Liver (tissue), 9 donors: ENCODE results near the gene EVL. TPM values are rescaled to one million over a fixed set of nuclear protein-coding genes. Genes with fewer than 3 reads are reported as not detected.
A peak's percentile ranks its signal among the peaks of the same experiment; 100 is the strongest.
"Not testable (repeated sequence)": the region's sequence is repeated elsewhere in the genome, so short reads cannot be mapped to it uniquely, and the experiment has no call there.

Experiments used
- DNase-seq: peaks from one replicate; pipeline ENCODE4 v3.0.0-alpha.2; 2017; ENCODE audit warnings: low spot score
- H3K27ac ChIP-seq, 2 donors: one replicate each; pipeline ENCODE4 v1.7.0; 2013; ENCODE audit warnings: inconsistent platforms in 2 of 2, low read length in 2 of 2, control low read depth in 1 of 2, low read depth in 1 of 2, mild to moderate bottlenecking in 1 of 2
- H3K27me3 ChIP-seq, 4 donors: one replicate each; pipeline versions ENCODE4 v1.6.1 to v1.7.0; 2013; ENCODE audit warnings: low read length in 3 of 4, inconsistent platforms in 1 of 4, mild to moderate bottlenecking in 1 of 4, moderate library complexity in 1 of 4; ENCODE audit not compliant: control insufficient read depth in 4 of 4, insufficient read depth in 4 of 4
- H3K36me3 ChIP-seq, 4 donors: one replicate each; pipeline versions ENCODE4 v1.6.1 to v1.7.0; 2013; ENCODE audit warnings: low read length in 3 of 4, mild to moderate bottlenecking in 3 of 4, low read depth in 1 of 4, moderate library complexity in 1 of 4; ENCODE audit not compliant: control insufficient read depth in 4 of 4, insufficient read depth in 3 of 4
- H3K4me1 ChIP-seq, 4 donors: one replicate each; pipeline versions ENCODE4 v1.6.1 to v1.7.0; 2013; ENCODE audit warnings: low read length in 3 of 4, mild to moderate bottlenecking in 3 of 4, moderate library complexity in 1 of 4; ENCODE audit not compliant: control insufficient read depth in 4 of 4, insufficient read depth in 4 of 4
- H3K4me3 ChIP-seq, 3 donors: one replicate each; pipeline versions ENCODE4 v1.6.1 to v1.7.0; 2013; ENCODE audit warnings: low read length in 3 of 3, control low read depth in 1 of 3, low read depth in 1 of 3, mild to moderate bottlenecking in 1 of 3
- H3K9ac ChIP-seq, 2 donors: one replicate each; pipeline ENCODE4 v1.7.0; 2013; ENCODE audit warnings: low read length in 2 of 2, mild to moderate bottlenecking in 2 of 2, moderate library complexity in 2 of 2, control low read depth in 1 of 2, low read depth in 1 of 2
- H3K9me3 ChIP-seq, 4 donors: one replicate each; pipeline versions ENCODE4 v1.6.1 to v1.7.0; 2013; ENCODE audit warnings: low read length in 3 of 4; ENCODE audit not compliant: control insufficient read depth in 4 of 4
- ATF3 ChIP-seq: IDR thresholded peaks from 2 replicates; pipeline ENCODE4 v1.6.1; 2016; ENCODE audit warnings: antibody characterized with exemption
- EGR1 ChIP-seq, 2 donors: IDR thresholded peaks; 2 replicates each; pipeline ENCODE4 v1.6.1; 2016 to 2018; ENCODE audit warnings: antibody characterized with exemption in 2 of 2, low read depth in 2 of 2
- FOXA1 ChIP-seq: IDR thresholded peaks from 2 replicates; pipeline ENCODE4 v1.6.1; 2016; ENCODE audit warnings: antibody characterized with exemption
- FOXA2 ChIP-seq: IDR thresholded peaks from 2 replicates; pipeline ENCODE4 v1.6.1; 2016; ENCODE audit warnings: antibody characterized with exemption
- GABPA ChIP-seq, 2 donors: IDR thresholded peaks in 1 of 2; conservative IDR thresholded peaks in 1 of 2; 2 replicates each; pipeline ENCODE4 v1.6.1; 2016; ENCODE audit warnings: antibody characterized with exemption in 2 of 2, mild to moderate bottlenecking in 1 of 2, moderate library complexity in 1 of 2
- HNF4A ChIP-seq, 2 donors: conservative IDR thresholded peaks; 2 replicates each; pipeline ENCODE4 v1.6.1; 2016; ENCODE audit warnings: antibody characterized with exemption in 2 of 2, mild to moderate bottlenecking in 2 of 2
- HNF4G ChIP-seq: IDR thresholded peaks from 2 replicates; pipeline ENCODE4 v1.6.1; 2016; ENCODE audit warnings: antibody characterized with exemption
- JUND ChIP-seq, 2 donors: IDR thresholded peaks; 2 replicates each; pipeline ENCODE4 v1.6.1; 2016; ENCODE audit warnings: antibody characterized with exemption in 2 of 2
- NR2F2 ChIP-seq: IDR thresholded peaks from 2 replicates; pipeline ENCODE4 v1.6.1; 2016; ENCODE audit warnings: antibody characterized with exemption
- RAD21 ChIP-seq, 2 donors: IDR thresholded peaks; 2 replicates each; pipeline ENCODE4 v1.6.1; 2016; ENCODE audit warnings: antibody characterized with exemption in 2 of 2, mild to moderate bottlenecking in 2 of 2
- RXRA ChIP-seq, 2 donors: IDR thresholded peaks; 2 replicates each; pipeline ENCODE4 v1.6.1; 2017 to 2018; ENCODE audit warnings: antibody characterized with exemption in 2 of 2, mild to moderate bottlenecking in 1 of 2
- SP1 ChIP-seq: IDR thresholded peaks from 2 replicates; pipeline ENCODE4 v1.6.1; 2018; ENCODE audit warnings: antibody characterized with exemption, mild to moderate bottlenecking
- TAF1 ChIP-seq: conservative IDR thresholded peaks from 2 replicates; pipeline ENCODE4 v1.6.1; 2016; ENCODE audit warnings: antibody characterized with exemption, mild to moderate bottlenecking
- YY1 ChIP-seq: IDR thresholded peaks from 2 replicates; pipeline ENCODE4 v1.6.1; 2016; ENCODE audit warnings: antibody characterized with exemption, mild to moderate bottlenecking
- WGBS: extraction: QIAGEN DNeasy Blood & Tissue Kit; methylation state at CpG from one replicate; pipeline ENCODE4 v1.1.7; 2013; 5-methylcytosine and 5-hydroxymethylcytosine counted together
- polyA plus RNA-seq, 2 donors: library from polyadenylated mRNA; stranded (reverse) in 1 of 2; unstranded in 1 of 2; fragments of 200-250 nt in 1 of 2; fragments of >200 nt in 1 of 2; fragmentation: Nextera tagmentation in 1 of 2; extraction: Ambion mirVana in 1 of 2; gene quantifications; one replicate each; pipeline versions ENCODE4 v1.2.1 to v1.2.3, GENCODE V29; 2013 to 2015
- total RNA-seq, 2 donors: library from RNA; depleted of rRNA; stranded (reverse); fragments of >200 nt; gene quantifications; one replicate each; pipeline ENCODE4 v1.2.3, GENCODE V29; 2014
- TF ChIP-seq, protein P1 (sequence below): fragments of 150-350 bp; IDR thresholded peaks from 2 replicates; pipeline ENCODE4 v1.5.1; 2017; ENCODE audit warnings: improper control_type of control experiment, low read depth, low read length; ENCODE audit not compliant: missing input control
- TF ChIP-seq, protein P2 (sequence below): IDR thresholded peaks from 2 replicates; pipeline ENCODE4 v1.6.1; 2016; ENCODE audit warnings: antibody characterized with exemption
- TF ChIP-seq, protein P3 (sequence below): IDR thresholded peaks from 2 replicates; pipeline ENCODE4 v1.6.1; 2016; ENCODE audit warnings: antibody characterized with exemption
- donor health status: healthy.
- donor health status: healthy.
- donor health status: healthy.
- donor health status: healthy.
- donor health status: healthy.

Gene EVL
- total and polyA plus RNA-seq, 4 donors = 11.3 to 85.9 (median 33.9) TPM

DNA sequence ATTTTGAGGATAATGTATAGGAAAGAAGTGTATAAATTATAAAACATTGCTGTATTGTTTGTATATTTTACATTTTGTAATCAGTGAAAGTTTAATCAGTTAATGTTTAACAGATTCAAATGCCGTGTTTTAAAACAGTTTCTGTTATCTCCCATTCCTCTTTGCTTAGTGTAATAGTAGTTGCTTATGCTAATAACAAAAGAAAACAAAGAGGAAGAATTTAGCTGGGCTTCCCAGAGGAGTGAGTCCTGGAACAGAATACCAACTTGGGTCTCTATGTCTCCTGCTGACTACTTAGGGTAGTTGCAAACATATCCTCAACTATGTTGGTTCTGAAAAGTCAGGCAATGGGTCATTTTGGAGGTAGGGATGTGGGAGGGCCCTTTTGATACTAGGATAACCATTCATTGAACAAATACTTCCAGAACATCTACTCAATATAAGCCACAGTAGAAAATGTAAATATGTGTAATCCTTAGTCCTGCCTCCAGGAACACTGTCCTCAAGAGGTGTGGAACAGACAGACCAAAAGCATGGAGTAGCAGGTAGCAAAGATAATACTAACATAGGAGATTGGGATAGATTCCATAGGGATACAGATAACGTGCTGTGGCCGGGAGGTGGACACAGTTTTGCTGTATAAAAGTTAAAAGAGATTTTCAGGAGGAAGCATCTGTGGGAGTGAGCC is 36.1 kb upstream of the EVL start:
- H3K4me3 ChIP-seq = no peak overlapping the region
- no peaks in the 10 kb centered on the region for H3K36me3 ChIP-seq
- DNase-seq = no peak
- TF ChIP-seq EGR1 (IDR thresholded peaks at IDR 0.05; ENCODE audit: low read depth in 2 of 2) = no peak
- TF ChIP-seq HNF4A (conservative IDR thresholded peaks at IDR 0.05) = peak in 1 of 2 donors; percentile 3
- H3K9me3 ChIP-seq = no peaks in the 10 kb centered on the region
- no peaks in the 10 kb centered on the region for H3K27me3 ChIP-seq
- WGBS = 70% methylated on average over 3 of the region's 3 CpGs
- H3K4me1 ChIP-seq = peaks cover 5 to 18% (median 14%) of the 10 kb centered on the region in 4 donors
- H3K27ac ChIP-seq = no peak overlapping the region
- no peak overlapping the region for H3K9ac ChIP-seq

- H3K27ac ChIP-seq, H3K9me3 ChIP-seq, DNase-seq, H3K36me3 ChIP-seq, H3K27me3 ChIP-seq, H3K4me3 ChIP-seq, H3K9ac ChIP-seq: not testable (repeated sequence)
- H3K4me1 ChIP-seq = peaks cover 5 to 18% (median 14%) of the 10 kb centered on the region in 4 donors
- WGBS = 87% methylated on average over 13 of the region's 13 CpGs
Measured at GRCh38 chr14:100030006-100030405, 35.2 kb upstream of the EVL start.

DNA sequence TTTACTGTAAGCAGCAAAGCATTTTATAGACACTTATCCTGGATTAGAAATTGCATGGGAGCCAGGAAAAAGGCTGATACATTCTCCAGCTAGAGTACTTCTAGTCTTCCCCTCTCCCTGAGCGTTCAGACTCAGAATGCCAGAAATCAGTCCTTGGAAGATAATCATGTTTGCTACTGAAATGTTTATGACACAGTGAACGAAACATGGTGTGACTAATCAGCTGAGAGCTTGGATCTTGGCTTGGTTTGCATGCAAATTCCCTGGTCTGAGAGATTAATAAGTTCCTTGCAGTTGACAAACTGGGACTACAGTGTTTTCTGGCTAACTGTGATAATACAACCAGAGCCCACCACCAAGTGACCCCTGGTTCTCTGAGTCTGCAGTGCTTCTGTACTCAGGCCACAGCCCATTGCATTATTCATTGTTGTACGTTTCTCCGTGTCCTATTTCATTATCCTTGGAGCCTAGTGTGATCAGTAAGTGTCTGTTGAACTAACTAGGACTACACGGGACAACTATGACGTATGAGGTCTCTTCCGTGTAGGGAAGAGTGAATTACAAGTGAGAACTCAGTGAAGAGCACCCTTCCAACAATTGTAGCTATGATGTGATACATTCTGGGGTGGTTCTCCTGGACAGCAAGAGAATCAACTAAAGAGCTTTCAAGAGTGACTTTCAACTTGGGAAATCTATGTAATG is 34.6 kb upstream of the EVL start:
- 86% methylated on average over 7 of the region's 7 CpGs for WGBS
- H3K4me3 ChIP-seq = no peak overlapping the region
- no peak overlapping the region for H3K9ac ChIP-seq
- peaks cover 5 to 18% (median 14%) of the 10 kb centered on the region in 4 donors for H3K4me1 ChIP-seq
- no peaks in the 10 kb centered on the region for H3K9me3 ChIP-seq
- no peaks in the 10 kb centered on the region for H3K36me3 ChIP-seq
- TF ChIP-seq, protein P1, sequence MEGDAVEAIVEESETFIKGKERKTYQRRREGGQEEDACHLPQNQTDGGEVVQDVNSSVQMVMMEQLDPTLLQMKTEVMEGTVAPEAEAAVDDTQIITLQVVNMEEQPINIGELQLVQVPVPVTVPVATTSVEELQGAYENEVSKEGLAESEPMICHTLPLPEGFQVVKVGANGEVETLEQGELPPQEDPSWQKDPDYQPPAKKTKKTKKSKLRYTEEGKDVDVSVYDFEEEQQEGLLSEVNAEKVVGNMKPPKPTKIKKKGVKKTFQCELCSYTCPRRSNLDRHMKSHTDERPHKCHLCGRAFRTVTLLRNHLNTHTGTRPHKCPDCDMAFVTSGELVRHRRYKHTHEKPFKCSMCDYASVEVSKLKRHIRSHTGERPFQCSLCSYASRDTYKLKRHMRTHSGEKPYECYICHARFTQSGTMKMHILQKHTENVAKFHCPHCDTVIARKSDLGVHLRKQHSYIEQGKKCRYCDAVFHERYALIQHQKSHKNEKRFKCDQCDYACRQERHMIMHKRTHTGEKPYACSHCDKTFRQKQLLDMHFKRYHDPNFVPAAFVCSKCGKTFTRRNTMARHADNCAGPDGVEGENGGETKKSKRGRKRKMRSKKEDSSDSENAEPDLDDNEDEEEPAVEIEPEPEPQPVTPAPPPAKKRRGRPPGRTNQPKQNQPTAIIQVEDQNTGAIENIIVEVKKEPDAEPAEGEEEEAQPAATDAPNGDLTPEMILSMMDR = no peak
- TF ChIP-seq SP1 (no peak), FOXA1 (no peak), TAF1 (no peak), GABPA (IDR thresholded peaks at IDR 0.05 in 1 of 2, conservative IDR thresholded peaks at IDR 0.05 in 1 of 2) (no peak), NR2F2 (no peak), YY1 (no peak), FOXA2 (no peak), HNF4A (conservative IDR thresholded peaks at IDR 0.05) (no peak), ATF3 (no peak), JUND (IDR thresholded peaks at IDR 0.05) (no peak), RAD21 (IDR thresholded peaks at IDR 0.05) (no peak), HNF4G (no peak), RXRA (IDR thresholded peaks at IDR 0.05) (no peak)
- TF ChIP-seq, protein P2, sequence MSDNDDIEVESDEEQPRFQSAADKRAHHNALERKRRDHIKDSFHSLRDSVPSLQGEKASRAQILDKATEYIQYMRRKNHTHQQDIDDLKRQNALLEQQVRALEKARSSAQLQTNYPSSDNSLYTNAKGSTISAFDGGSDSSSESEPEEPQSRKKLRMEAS = no peak
- TF ChIP-seq, protein P3, sequence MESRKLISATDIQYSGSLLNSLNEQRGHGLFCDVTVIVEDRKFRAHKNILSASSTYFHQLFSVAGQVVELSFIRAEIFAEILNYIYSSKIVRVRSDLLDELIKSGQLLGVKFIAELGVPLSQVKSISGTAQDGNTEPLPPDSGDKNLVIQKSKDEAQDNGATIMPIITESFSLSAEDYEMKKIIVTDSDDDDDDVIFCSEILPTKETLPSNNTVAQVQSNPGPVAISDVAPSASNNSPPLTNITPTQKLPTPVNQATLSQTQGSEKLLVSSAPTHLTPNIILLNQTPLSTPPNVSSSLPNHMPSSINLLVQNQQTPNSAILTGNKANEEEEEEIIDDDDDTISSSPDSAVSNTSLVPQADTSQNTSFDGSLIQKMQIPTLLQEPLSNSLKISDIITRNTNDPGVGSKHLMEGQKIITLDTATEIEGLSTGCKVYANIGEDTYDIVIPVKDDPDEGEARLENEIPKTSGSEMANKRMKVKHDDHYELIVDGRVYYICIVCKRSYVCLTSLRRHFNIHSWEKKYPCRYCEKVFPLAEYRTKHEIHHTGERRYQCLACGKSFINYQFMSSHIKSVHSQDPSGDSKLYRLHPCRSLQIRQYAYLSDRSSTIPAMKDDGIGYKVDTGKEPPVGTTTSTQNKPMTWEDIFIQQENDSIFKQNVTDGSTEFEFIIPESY = no peak
- H3K27ac ChIP-seq = peak overlapping the region in 1 of 2 donors; percentile 19
- H3K27me3 ChIP-seq = no peaks in the 10 kb centered on the region
- no peak for DNase-seq
